Measurements from ENCODE around the gene MAN2C1. TPM values are rescaled to one million over a fixed set of nuclear protein-coding genes. Genes with fewer than 3 reads are reported as not detected.

The MAN2C1 gene
- total and polyA plus RNA-seq, 9 of the 15 experiments (the other 6 are each of a cell fraction or from before 2014, with no cell fraction given): 2.0 to 141 (median 39.9) TPM

DNA sequence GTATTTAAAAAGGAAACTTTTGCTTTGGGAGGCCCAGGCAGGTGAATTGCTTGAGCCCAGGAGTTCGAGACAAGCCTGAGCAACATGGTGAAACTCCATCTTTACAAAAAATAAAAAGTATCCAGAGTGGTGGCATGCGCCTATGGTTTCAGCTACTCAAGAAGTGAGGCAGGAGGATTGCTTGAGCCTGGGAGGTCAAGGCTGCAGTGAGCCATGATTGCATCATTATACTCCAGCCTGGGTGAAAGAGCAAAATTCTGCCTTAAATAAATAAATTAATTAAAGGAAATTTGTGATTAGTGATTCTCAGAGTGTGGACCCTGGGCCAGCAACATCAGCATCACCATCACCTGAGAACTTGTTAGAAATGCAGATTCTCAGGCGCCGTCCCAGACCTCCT, 42.5 kb downstream of the MAN2C1 start:
- POLR2A ChIA-PET: no interaction called here
- Histone ChIP-seq H3K27me3 (ENCODE audit: control insufficient read depth in 2 of 2, insufficient read depth in 2 of 2, low read length in 2 of 2) (peaks cover 0 to 3% of the 10 kb centered on the region in 2 experiments; a peak in 2 of 5 replicates), H3K27ac (ENCODE audit: extremely low read depth, low read depth, low read length) (no peak overlapping the region), H2AFZ (ENCODE audit: low read depth, low read length) (no peak overlapping the region), H3K9ac (ENCODE audit: insufficient read depth in 1 of 2, low read depth in 2 of 2, low read length in 2 of 2) (no peak overlapping the region), H3K9me3 (replicated peaks; ENCODE audit: control insufficient read depth, insufficient read depth, low read depth, low read length) (no peaks in the 10 kb centered on the region), H3K4me3 (no peak overlapping the region), H3K4me1 (replicated peaks in 1 of 2; ENCODE audit: control insufficient read depth in 2 of 2, insufficient read depth in 2 of 2, low read length in 2 of 2) (peaks cover 0 to 3% of the 10 kb centered on the region in 2 experiments; a peak in 1 of 5 replicates), H3K36me3 (ENCODE audit: control insufficient read depth, insufficient read depth, low read length) (no peaks in the 10 kb centered on the region), H4K20me1 (replicated peaks; ENCODE audit: control insufficient read depth, insufficient read depth, low read length) (no peaks in the 10 kb centered on the region; the same call in 1 of the 2 replicates), H3K79me2 (ENCODE audit: control insufficient read depth, insufficient read depth, low read length) (no peaks in the 10 kb centered on the region), H3K4me2 (ENCODE audit: insufficient read depth, low read length) (no peak overlapping the region), H3K9me1 (ENCODE audit: control insufficient read depth, insufficient read depth, low read length) (no peaks in the 10 kb centered on the region)
- peak; percentile 53; the same call in 1 of the 3 replicates for ATAC-seq
- BruUV-seq (replicated peaks): no TSS peak
- in situ Hi-C loops (cut with MboI) (loop anchor here (10.0 kb wide), 1 partner anchor 789 kb away; no protein-coding TSS in a partner anchor), intact Hi-C loops (cut with micrococcal nuclease) (no loop called here)
- CTCF ChIA-PET (ENCODE audit: low intra/inter-chr PET ratio): no interaction called here
- no peak for DNase-seq (ENCODE audit: extremely low read depth in 1 of 4, low spot score in 3 of 4)
- no peak for FAIRE-seq
- 52% methylated on average over 4 of the region's 4 CpGs for WGBS (ENCODE audit: insufficient coverage, low coverage, missing lambda C conversion rate)
- TF ChIP-seq, protein P1, sequence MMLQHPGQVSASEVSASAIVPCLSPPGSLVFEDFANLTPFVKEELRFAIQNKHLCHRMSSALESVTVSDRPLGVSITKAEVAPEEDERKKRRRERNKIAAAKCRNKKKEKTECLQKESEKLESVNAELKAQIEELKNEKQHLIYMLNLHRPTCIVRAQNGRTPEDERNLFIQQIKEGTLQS (IDR thresholded peaks at IDR 0.05): peak; percentile 78
- TF ChIP-seq, protein P1 (CRISPR knock-in tag; conservative IDR thresholded peaks at IDR 0.05): no peak
- TF ChIP-seq CEBPB (tag; IDR thresholded peaks at IDR 0.05) (peak; percentile 47), ZC3H4 (CRISPR knock-in tag; IDR thresholded peaks at IDR 0.05; ENCODE audit: borderline replicate concordance) (no peak), CEBPZ (IDR thresholded peaks at IDR 0.05; ENCODE audit: borderline replicate concordance, low read depth, low read length) (no peak), CEBPG (CRISPR knock-in tag; IDR thresholded peaks at IDR 0.05) (peak; percentile 71), CEBPG (tag; conservative IDR thresholded peaks at IDR 0.05 in 1 of 2, IDR thresholded peaks at IDR 0.05 in 1 of 2) (peak; percentile 53 to 65; a peak in 3 of 4 replicates), NR0B1 (IDR thresholded peaks at IDR 0.05; ENCODE audit: partially characterized antibody) (no peak), PURB (CRISPR knock-in tag; IDR thresholded peaks at IDR 0.05; ENCODE audit: low read depth) (no peak)
